HepG2 (cell line): ENCODE results near the gene CCDC30. TPM values are rescaled to one million over a fixed set of nuclear protein-coding genes. Genes with fewer than 3 reads are reported as not detected.

Experiments
- ATAC-seq: fragments of 200-7000 bp; cut with Tn5 transposase; 3 replicates; pipeline ENCODE4 v1.9.1; 2020; ENCODE audit warnings: mild to moderate bottlenecking, moderate library complexity
- BruUV-seq: library from RNA; stranded (reverse); fragments of 400-500 nt; replicated peaks from 2 replicates; lab custom pipeline; 2021; lab: Mats Ljungman, UMichigan
- CTCF ChIA-PET: fragments of 300-600 bp; formaldehyde crosslinking; extraction: SDS; loops from one replicate; lab custom pipeline; 2021; ENCODE audit warnings: low total read pairs, inconsistent platforms, low intra/inter-chr PET ratio; lab: Yijun Ruan, JAX
- POLR2A ChIA-PET: fragments of 350-600 bp; sonication (Branson Sonifier 250); formaldehyde crosslinking; loops from one replicate; lab custom pipeline; 2020; ENCODE audit warnings: antibody characterized with exemption, inconsistent platforms; lab: Yijun Ruan, JAX
- DNase-seq: peaks from one replicate; pipeline ENCODE4 v3.0.0-alpha.2; 2015; ENCODE audit warnings: low spot score
- FAIRE-seq: peaks from 3 replicates; lab custom pipeline; 2011; peaks lifted over from hg19 to GRCh38; lab: Jason Lieb, UNC
- H2AFZ ChIP-seq: one replicate; pipeline ENCODE4 v1.6.1; 2011; ENCODE audit warnings: low read length, inconsistent platforms
- H3K27ac ChIP-seq: fragments of 300-600 bp; 3 replicates; pipeline ENCODE4 v1.8.0; 2011; ENCODE audit warnings: mixed run types, mild to moderate bottlenecking, mixed read lengths, low read length, inconsistent platforms; ENCODE audit not compliant: insufficient read depth; ENCODE audit errors: extremely low read length
- H3K27me3 ChIP-seq, 2 experiments: fragments of 200-600 bp in 1 of 2; 2 replicates in 1 of 2; 3 replicates in 1 of 2; pipeline versions ENCODE4 v1.6.0 to v1.8.0; 2011; ENCODE audit warnings: low read length in 2 of 2, mild to moderate bottlenecking in 2 of 2, moderate library complexity in 2 of 2, inconsistent platforms in 1 of 2; ENCODE audit not compliant: insufficient read depth in 2 of 2, control insufficient read depth in 1 of 2
- H3K36me3 ChIP-seq, 2 experiments: fragments of 200-600 bp in 1 of 2; replicated peaks in 1 of 2; 2 replicates in 1 of 2; 3 replicates in 1 of 2; pipeline versions ENCODE4 v1.5.1 to v1.8.0; 2011; ENCODE audit warnings: low read length in 2 of 2, inconsistent platforms in 1 of 2; ENCODE audit not compliant: insufficient read depth in 2 of 2, control insufficient read depth in 1 of 2
- H3K4me1 ChIP-seq: 2 replicates; pipeline ENCODE4 v1.5.1; 2012; ENCODE audit warnings: low read length, inconsistent platforms; ENCODE audit not compliant: insufficient read depth
- H3K4me2 ChIP-seq: 2 replicates; pipeline ENCODE4 v1.6.0; 2011; ENCODE audit warnings: low read depth, low read length, inconsistent platforms
- H3K4me3 ChIP-seq, 3 experiments: fragments of 200-600 bp in 1 of 3; sonication (generic), shearing (Covaris generic) in 1 of 3; replicated peaks in 1 of 3; 2 replicates each; pipeline ENCODE4 v1.5.1; 2011 to 2016; ENCODE audit warnings: low read length in 3 of 3, inconsistent platforms in 2 of 3, low read depth in 2 of 3, mild to moderate bottlenecking in 2 of 3, control low read depth in 1 of 3, mixed read lengths in 1 of 3; ENCODE audit not compliant: insufficient read depth in 1 of 3
- H3K79me2 ChIP-seq: one replicate; pipeline ENCODE4 v1.6.1; 2011; ENCODE audit warnings: low read length, inconsistent platforms; ENCODE audit not compliant: insufficient read depth
- H3K9ac ChIP-seq: 2 replicates; pipeline ENCODE4 v1.6.0; 2011; ENCODE audit warnings: mild to moderate bottlenecking, low read depth, low read length, inconsistent platforms; ENCODE audit not compliant: insufficient read depth
- H3K9me3 ChIP-seq: 2 replicates; pipeline ENCODE4 v1.5.1; 2012; ENCODE audit warnings: mild to moderate bottlenecking, low read length
- H4K20me1 ChIP-seq: 2 replicates; pipeline ENCODE4 v1.6.0; 2011; ENCODE audit warnings: inconsistent platforms, mild to moderate bottlenecking, low read length, moderate library complexity; ENCODE audit not compliant: insufficient read depth
- ARID2 ChIP-seq: sonication (generic); formaldehyde crosslinking; IDR thresholded peaks from 2 replicates; pipeline ENCODE4 v1.8.1; 2022; ENCODE audit warnings: mild to moderate bottlenecking, missing genetic modification reagents, borderline replicate concordance
- ARNT2 ChIP-seq: sonication (generic); formaldehyde crosslinking; IDR thresholded peaks from 2 replicates; pipeline ENCODE4 v1.8.0; 2022; ENCODE audit warnings: mild to moderate bottlenecking, low read depth, missing genetic modification reagents, moderate library complexity
- GFI1 ChIP-seq: sonication (generic); formaldehyde crosslinking; IDR thresholded peaks from 2 replicates; pipeline ENCODE4 v1.5.0; 2020; ENCODE audit warnings: missing genetic modification reagents, mild to moderate bottlenecking, borderline replicate concordance
- HNF4A ChIP-seq: sonication (generic); formaldehyde crosslinking; IDR thresholded peaks from 2 replicates; pipeline ENCODE4 v1.4.0; 2020; ENCODE audit warnings: missing genetic modification reagents
- IKZF4 ChIP-seq: sonication (generic); formaldehyde crosslinking; IDR thresholded peaks from 2 replicates; pipeline ENCODE4 v1.5.1; 2020; ENCODE audit warnings: borderline replicate concordance, mild to moderate bottlenecking, low read depth, missing genetic modification reagents; ENCODE audit errors: not compliant biosample characterization
- NR1H2 ChIP-seq: sonication (generic); formaldehyde crosslinking; IDR thresholded peaks from 2 replicates; pipeline ENCODE4 v1.8.1; 2022; ENCODE audit warnings: low read depth, missing genetic modification reagents, borderline replicate concordance
- PITX1 ChIP-seq: sonication (generic); formaldehyde crosslinking; IDR thresholded peaks from 2 replicates; pipeline ENCODE4 v1.5.1; 2020; ENCODE audit warnings: mild to moderate bottlenecking, missing genetic modification reagents
- SAP130 ChIP-seq: IDR thresholded peaks from 2 replicates; pipeline ENCODE4 v1.6.1; 2016; ENCODE audit warnings: low read depth
- TEAD3 ChIP-seq: optimal IDR thresholded peaks from 2 replicates; pipeline ENCODE3; 2016; ENCODE audit warnings: borderline replicate concordance
- YY1 ChIP-seq: IDR thresholded peaks from 2 replicates; pipeline ENCODE4 v1.6.1; 2011; ENCODE audit warnings: low read length, low read depth, moderate library complexity, mild to moderate bottlenecking; ENCODE audit not compliant: insufficient read depth, insufficient replicate concordance
- ZBTB7B ChIP-seq: sonication (generic); formaldehyde crosslinking; IDR thresholded peaks from 2 replicates; pipeline ENCODE4 v1.4.0; 2020; ENCODE audit warnings: missing genetic modification reagents
- ZNF235 ChIP-seq: sonication (generic); formaldehyde crosslinking; IDR thresholded peaks from 2 replicates; pipeline ENCODE4 v1.8.1; 2023; ENCODE audit warnings: mild to moderate bottlenecking, missing genetic modification reagents, borderline replicate concordance
- ZNF556 ChIP-seq: sonication (generic); formaldehyde crosslinking; IDR thresholded peaks from 2 replicates; pipeline ENCODE4 v1.4.0; 2020; ENCODE audit warnings: mild to moderate bottlenecking, missing genetic modification reagents, borderline replicate concordance
- ZNF644 ChIP-seq: IDR thresholded peaks from 2 replicates; pipeline ENCODE4 v1.6.1; 2016; ENCODE audit warnings: low read depth
- ZNF766 ChIP-seq: sonication (generic); formaldehyde crosslinking; IDR thresholded peaks from 2 replicates; pipeline ENCODE4 v1.5.0; 2020; ENCODE audit warnings: missing genetic modification reagents, borderline replicate concordance
- ZSCAN21 ChIP-seq: sonication (generic); formaldehyde crosslinking; IDR thresholded peaks from 2 replicates; pipeline ENCODE4 v1.8.0; 2022; ENCODE audit warnings: mild to moderate bottlenecking, missing genetic modification reagents, moderate library complexity, borderline replicate concordance
- WGBS: methylation state at CpG from one replicate; pipeline ENCODE4 v1.1.6; 2017; ENCODE audit warnings: low lambda C conversion rate; 5-methylcytosine and 5-hydroxymethylcytosine counted together
- in situ Hi-C: cut with HindIII; loops from 2 replicates; pipeline ENCODE4 v1.10.0; 2017; ENCODE audit warnings: low pct_unique_long_range_greater_than_20kb; ENCODE audit not compliant: extremely low pct_ligation_motif_present
- intact Hi-C: fragments of 100-400 bp; cut with micrococcal nuclease; formaldehyde crosslinking; loops from one replicate; pipeline ENCODE4 v1.10.0; 2022; ENCODE audit not compliant: unreplicated experiment
- polyA plus RNA-seq, 8 experiments: library from polyadenylated mRNA; depleted of rRNA in 3 of 8; stranded (reverse) in 7 of 8; unstranded in 1 of 8; fragments of >200 nt; fragmentation: Illumina TruSeq in 4 of 8; extraction: Trizol in 4 of 8; gene quantifications; 2 replicates each; pipeline versions ENCODE4 v1.2.1 to v1.2.3, GENCODE V29; 2011 to 2016; ENCODE audit warnings: low read depth in 4 of 8, missing spikeins in 1 of 8, mixed read lengths in 1 of 8; ENCODE audit not compliant: insufficient read depth in 1 of 8
- total RNA-seq, 5 experiments: library from RNA; depleted of rRNA; stranded (reverse); fragments of >200 nt; fragmentation: Illumina TruSeq; extraction: Trizol; gene quantifications; 2 replicates each; pipeline ENCODE4 v1.2.3, GENCODE V29; 2016; ENCODE audit warnings: low read depth in 1 of 5
- TF ChIP-seq, protein P1 (sequence below): sonication (generic); formaldehyde crosslinking; conservative IDR thresholded peaks from 2 replicates; pipeline ENCODE4 v1.4.0; 2020; ENCODE audit warnings: missing genetic modification reagents

CCDC30 gene
- total and polyA plus RNA-seq, 2 of the 13 experiments (the other 11 are each of a cell fraction or from before 2014, with no cell fraction given): 0.25 to 0.77 TPM

DNA sequence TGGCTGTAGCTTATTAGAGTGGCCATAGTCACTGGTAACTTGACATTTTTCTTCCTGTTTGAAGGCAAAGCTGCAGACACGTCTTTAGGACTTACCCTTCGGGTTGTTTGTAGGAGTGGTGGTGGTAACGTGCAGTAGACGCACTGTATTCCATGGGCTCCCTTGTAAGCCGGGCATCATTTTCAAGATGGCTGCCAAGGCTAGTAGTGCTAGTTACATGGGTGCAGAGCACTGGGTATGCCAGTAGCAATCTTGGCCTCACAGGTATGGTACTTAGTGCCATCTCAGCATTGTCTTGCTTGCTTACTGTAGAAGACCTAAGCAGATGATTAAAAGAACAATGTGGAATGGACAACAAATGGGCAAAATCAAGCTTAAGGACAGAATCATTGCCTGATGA lies 221.1 kb downstream of the CCDC30 start:
- 0 out of 3 replicates have a peak, but pooled peaks have one; percentile 6 for ATAC-seq
- peak; percentile 32 for FAIRE-seq
- 7% methylated on average over 5 of the region's 5 CpGs for WGBS
- ChIA-PET POLR2A (interaction anchor here (2.0 to 5.3 kb wide), 3 partner anchors 11 to 82 kb away, joined by 4 to 51 read pairs (median 33); partner anchors contain the start of genes C1orf50, P3H1 and PPIH), CTCF (no interaction called here)
- Histone ChIP-seq H3K36me3 (peaks cover 8 to 13% of the 10 kb centered on the region in 2 experiments; a peak in 4 of 5 replicates), H3K9me3 (no peaks in the 10 kb centered on the region), H3K27ac (peak overlapping the region; percentile 61), H4K20me1 (peaks cover 59% of the 10 kb centered on the region), H3K4me2 (peak overlapping the region; percentile 99), H2AFZ (no peak overlapping the region), H3K79me2 (peaks cover 83% of the 10 kb centered on the region), H3K27me3 (no peaks in the 10 kb centered on the region; a peak in 1 of 5 replicates), H3K4me1 (peaks cover 69% of the 10 kb centered on the region), H3K4me3 (peak overlapping the region; percentile 66 to 87 (median 86)), H3K9ac (peak overlapping the region; percentile 80)
- DNase-seq: peak; percentile 20
- intact Hi-C loops (no loop called here), in situ Hi-C loops (no loop called here)
- TF ChIP-seq GFI1 (CRISPR knock-in tag) (no peak), TEAD3 (peak; percentile 13), YY1 (peak; percentile 86), SAP130 (CRISPR knock-in tag) (peak; percentile 26; the same call in 1 of the 2 replicates)
- no TSS peak for BruUV-seq

DNA sequence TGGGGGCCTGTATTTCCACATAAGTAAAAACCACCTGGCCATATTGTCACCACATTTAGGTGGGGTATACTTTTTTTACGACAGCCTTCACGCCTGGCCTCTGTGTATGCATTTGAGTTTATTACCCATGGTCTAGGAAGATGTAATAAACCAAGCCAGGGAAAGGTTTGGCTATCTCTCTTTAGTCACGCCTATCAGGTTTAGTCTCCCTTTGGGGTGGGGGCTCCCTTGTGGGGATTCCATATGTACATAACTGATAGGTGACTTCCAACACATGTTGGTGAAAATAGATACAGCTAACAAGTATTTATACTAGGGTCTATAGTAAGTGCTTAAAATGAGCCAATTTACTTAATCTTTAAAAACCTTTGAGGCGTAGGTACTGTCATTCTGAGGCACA lies 223.3 kb downstream of the CCDC30 start:
- no peak overlapping the region; the same call in 1 of the 2 replicates for H3K9ac ChIP-seq
- BruUV-seq: no TSS peak
- CTCF ChIA-PET: no interaction called here
- no peaks in the 10 kb centered on the region; a peak in 1 of 5 replicates for H3K27me3 ChIP-seq
- intact Hi-C loops: no loop called here
- peak overlapping the region in 2 of 3 experiments; percentile 9 to 87; a peak in 3 of 6 replicates for H3K4me3 ChIP-seq
- no peak overlapping the region for H3K27ac ChIP-seq
- H2AFZ ChIP-seq: no peak overlapping the region
- WGBS: 87% methylated on average over 4 of the region's 4 CpGs
- in situ Hi-C loops: no loop called here
- H3K4me2 ChIP-seq: peak overlapping the region; percentile 99
- peaks cover 10 to 17% of the 10 kb centered on the region in 2 experiments; a peak in 4 of 5 replicates for H3K36me3 ChIP-seq
- peaks cover 82% of the 10 kb centered on the region for H4K20me1 ChIP-seq
- ATAC-seq: no peak
- peaks cover 89% of the 10 kb centered on the region for H3K79me2 ChIP-seq
- FAIRE-seq: no peak
- DNase-seq: no peak
- peaks cover 74% of the 10 kb centered on the region for H3K4me1 ChIP-seq
- H3K9me3 ChIP-seq: no peaks in the 10 kb centered on the region
- POLR2A ChIA-PET: interaction anchor here (1.1 kb wide), 1 partner anchor 80 kb away, joined by 3 read pairs; the partner anchor contains the start of genes C1orf50 and P3H1
- TF ChIP-seq ZNF766 (CRISPR knock-in tag): no peak
- TF ChIP-seq ARID2 (CRISPR knock-in tag): no peak
- no peak for TF ChIP-seq NR1H2 (CRISPR knock-in tag)
- TF ChIP-seq PITX1 (CRISPR knock-in tag): no peak
- no peak for TF ChIP-seq YY1
- no peak for TF ChIP-seq ARNT2 (CRISPR knock-in tag)
- no peak for TF ChIP-seq ZNF556 (CRISPR knock-in tag)
- TF ChIP-seq ZNF644 (CRISPR knock-in tag): no peak
- TF ChIP-seq, protein P1, sequence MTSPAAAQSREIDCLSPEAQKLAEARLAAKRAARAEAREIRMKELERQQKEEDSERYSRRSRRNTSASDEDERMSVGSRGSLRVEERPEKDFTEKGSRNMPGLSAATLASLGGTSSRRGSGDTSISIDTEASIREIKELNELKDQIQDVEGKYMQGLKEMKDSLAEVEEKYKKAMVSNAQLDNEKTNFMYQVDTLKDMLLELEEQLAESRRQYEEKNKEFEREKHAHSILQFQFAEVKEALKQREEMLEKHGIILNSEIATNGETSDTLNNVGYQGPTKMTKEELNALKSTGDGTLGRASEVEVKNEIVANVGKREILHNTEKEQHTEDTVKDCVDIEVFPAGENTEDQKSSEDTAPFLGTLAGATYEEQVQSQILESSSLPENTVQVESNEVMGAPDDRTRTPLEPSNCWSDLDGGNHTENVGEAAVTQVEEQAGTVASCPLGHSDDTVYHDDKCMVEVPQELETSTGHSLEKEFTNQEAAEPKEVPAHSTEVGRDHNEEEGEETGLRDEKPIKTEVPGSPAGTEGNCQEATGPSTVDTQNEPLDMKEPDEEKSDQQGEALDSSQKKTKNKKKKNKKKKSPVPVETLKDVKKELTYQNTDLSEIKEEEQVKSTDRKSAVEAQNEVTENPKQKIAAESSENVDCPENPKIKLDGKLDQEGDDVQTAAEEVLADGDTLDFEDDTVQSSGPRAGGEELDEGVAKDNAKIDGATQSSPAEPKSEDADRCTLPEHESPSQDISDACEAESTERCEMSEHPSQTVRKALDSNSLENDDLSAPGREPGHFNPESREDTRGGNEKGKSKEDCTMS (CRISPR knock-in tag): no peak
- TF ChIP-seq HNF4A: no peak
- TF ChIP-seq ZBTB7B (CRISPR knock-in tag): no peak
- TF ChIP-seq ZNF235 (CRISPR knock-in tag): no peak
- TF ChIP-seq IKZF4 (CRISPR knock-in tag): no peak
- no peak for TF ChIP-seq ZSCAN21
